SK-N-SH (cell line): Measurements from ENCODE around the gene HSD11B1L. TPM values are rescaled to one million over a fixed set of nuclear protein-coding genes. Genes with fewer than 3 reads are reported as not detected.

Source experiments
- CTCF ChIA-PET: fragments of 300-600, 350-600 bp; formaldehyde crosslinking; extraction: SDS; loops from one replicate; lab custom pipeline; 2021; lab: Yijun Ruan, JAX
- POLR2A ChIA-PET: fragments of 350-600 bp; sonication (Branson Sonifier 250); formaldehyde crosslinking; extraction: SDS; loops from one replicate; lab custom pipeline; 2020; ENCODE audit warnings: antibody characterized with exemption, inconsistent platforms; lab: Yijun Ruan, JAX
- DNase-seq: peaks from one replicate; pipeline ENCODE4 v3.0.0; 2012
- H2AFZ ChIP-seq: fragments of 200-600 bp; sonication (generic); 2 replicates; pipeline ENCODE4 v1.8.1; 2016; ENCODE audit warnings: antibody characterized with exemption, mild to moderate bottlenecking, low read depth
- H3F3A ChIP-seq: fragments of 200-600 bp; sonication (generic); replicated peaks from 2 replicates; pipeline ENCODE3; 2016; ENCODE audit warnings: antibody characterized with exemption, mild to moderate bottlenecking; ENCODE audit not compliant: insufficient read depth
- H3K27ac ChIP-seq, 2 experiments: fragments of 200-500 bp in 1 of 2; fragments of 200-600 bp in 1 of 2; sonication (Bioruptor generic) in 1 of 2; sonication (generic), shearing (Covaris generic) in 1 of 2; 2 replicates each; pipeline versions ENCODE4 v1.5.1 to v1.6.1; 2014 to 2016; ENCODE audit warnings: low read depth in 2 of 2, inconsistent platforms in 1 of 2, low read length in 1 of 2, mild to moderate bottlenecking in 1 of 2, mixed read lengths in 1 of 2
- H3K27me3 ChIP-seq: fragments of 200-600 bp; sonication (generic), shearing (Covaris generic); 2 replicates; pipeline ENCODE4 v1.6.1; 2016; ENCODE audit warnings: mixed run types; ENCODE audit not compliant: insufficient read depth
- H3K36me3 ChIP-seq, 2 experiments: fragments of 200-500 bp in 1 of 2; fragments of 200-600 bp in 1 of 2; sonication (Bioruptor generic) in 1 of 2; sonication (generic) in 1 of 2; replicated peaks in 1 of 2; 2 replicates each; pipeline versions ENCODE3 to v1.5.1; 2014 to 2016; ENCODE audit warnings: low read length in 1 of 2, mild to moderate bottlenecking in 1 of 2; ENCODE audit not compliant: insufficient read depth in 2 of 2, control insufficient read depth in 1 of 2
- H3K4me1 ChIP-seq, 2 experiments: fragments of 200-500 bp in 1 of 2; fragments of 200-600 bp in 1 of 2; sonication (Bioruptor generic) in 1 of 2; sonication (generic), shearing (Covaris generic) in 1 of 2; 2 replicates each; pipeline versions ENCODE4 v1.5.1 to v1.6.1; 2014 to 2016; ENCODE audit warnings: low read depth in 1 of 2, low read length in 1 of 2, mixed run types in 1 of 2; ENCODE audit not compliant: insufficient read depth in 2 of 2, control insufficient read depth in 1 of 2
- H3K4me2 ChIP-seq: fragments of 200-600 bp; sonication (generic), shearing (Covaris generic); 2 replicates; pipeline ENCODE4 v1.6.1; 2017; ENCODE audit warnings: mixed run types
- H3K4me3 ChIP-seq, 2 experiments: fragments of 200-500 bp in 1 of 2; fragments of 200-600 bp in 1 of 2; sonication (Bioruptor generic) in 1 of 2; sonication (generic), shearing (Covaris generic) in 1 of 2; 2 replicates each; pipeline versions ENCODE4 v1.5.1 to v1.8.1; 2014 to 2016; ENCODE audit warnings: low read depth in 2 of 2, inconsistent platforms in 1 of 2, low read length in 1 of 2, mild to moderate bottlenecking in 1 of 2, mixed read lengths in 1 of 2, moderate library complexity in 1 of 2
- H3K79me2 ChIP-seq: fragments of 200-600 bp; sonication (generic); 2 replicates; pipeline ENCODE4 v1.8.1; 2017; ENCODE audit warnings: mild to moderate bottlenecking; ENCODE audit not compliant: insufficient read depth
- H3K9ac ChIP-seq: fragments of 200-600 bp; sonication (generic); 2 replicates; pipeline ENCODE4 v1.6.1; 2017; ENCODE audit warnings: mixed run types
- H3K9me2 ChIP-seq: fragments of 200-600 bp; sonication (generic); 2 replicates; pipeline ENCODE4 v1.6.1; 2017; ENCODE audit warnings: mixed run types
- H3K9me3 ChIP-seq: fragments of 200-600 bp; sonication (generic); 2 replicates; pipeline ENCODE4 v1.6.1; 2017; ENCODE audit warnings: mixed run types, mild to moderate bottlenecking, moderate library complexity
- H4K20me1 ChIP-seq: fragments of 200-600 bp; sonication (generic); 2 replicates; pipeline ENCODE4 v1.6.1; 2017; ENCODE audit warnings: mild to moderate bottlenecking, mixed run types; ENCODE audit not compliant: insufficient read depth
- CHD2 ChIP-seq: fragments of 150-350 bp; IDR thresholded peaks from 2 replicates; pipeline ENCODE4 v1.6.1; 2018; ENCODE audit warnings: low read length; ENCODE audit not compliant: partially characterized antibody
- ELF1 ChIP-seq: IDR thresholded peaks from 2 replicates; pipeline ENCODE4 v1.4.0; 2012
- EZH2phosphoT487 ChIP-seq: fragments of 200-600 bp; sonication (generic); IDR thresholded peaks from 2 replicates; pipeline ENCODE4 v1.6.1; 2017; ENCODE audit warnings: low read depth, mixed run types, mild to moderate bottlenecking, antibody characterized with exemption, moderate library complexity, borderline replicate concordance
- FOSL2 ChIP-seq: IDR thresholded peaks from 2 replicates; pipeline ENCODE4 v1.4.0; 2012; ENCODE audit warnings: low read depth, mild to moderate bottlenecking, moderate library complexity, borderline replicate concordance
- GABPA ChIP-seq: IDR thresholded peaks from 2 replicates; pipeline ENCODE4 v1.4.0; 2012; ENCODE audit warnings: low read depth, mild to moderate bottlenecking
- MEF2A ChIP-seq: IDR thresholded peaks from 2 replicates; pipeline ENCODE4 v1.4.0; 2012; ENCODE audit warnings: low read depth, borderline replicate concordance
- MXI1 ChIP-seq: IDR thresholded peaks from 2 replicates; pipeline ENCODE4 v1.6.1; 2012; ENCODE audit warnings: mild to moderate bottlenecking, low read depth, low read length, improper control_type of control experiment
- NFIC ChIP-seq: IDR thresholded peaks from 2 replicates; pipeline ENCODE4 v1.4.0; 2012; ENCODE audit warnings: borderline replicate concordance
- NRF1 ChIP-seq: IDR thresholded peaks from 2 replicates; pipeline ENCODE4 v1.6.1; 2012; ENCODE audit warnings: low read depth, mild to moderate bottlenecking, low read length
- POLR2AphosphoS5 ChIP-seq: IDR thresholded peaks from 2 replicates; pipeline ENCODE4 v1.6.1; 2012; ENCODE audit warnings: low read depth, low read length
- RAD21 ChIP-seq: IDR thresholded peaks from 2 replicates; pipeline ENCODE4 v1.6.1; 2012; ENCODE audit warnings: mild to moderate bottlenecking, low read length
- SIN3A ChIP-seq: IDR thresholded peaks from 2 replicates; pipeline ENCODE4 v1.6.1; 2012; ENCODE audit warnings: low read depth, mild to moderate bottlenecking, low read length, moderate library complexity, borderline replicate concordance
- TAF1 ChIP-seq: IDR thresholded peaks from 2 replicates; pipeline ENCODE4 v1.6.1; 2012; ENCODE audit warnings: low read depth, mild to moderate bottlenecking, low read length, moderate library complexity, borderline replicate concordance
- TCF12 ChIP-seq: IDR thresholded peaks from 2 replicates; pipeline ENCODE4 v1.4.0; 2012
- YY1 ChIP-seq: IDR thresholded peaks from 2 replicates; pipeline ENCODE4 v1.4.0; 2012; ENCODE audit warnings: low read depth, mild to moderate bottlenecking
- WGBS: methylation state at CpG from one replicate; pipeline ENCODE4 v1.1.6; 2017; ENCODE audit warnings: low lambda C conversion rate; 5-methylcytosine and 5-hydroxymethylcytosine counted together
- polyA plus RNA-seq, 3 experiments: library from polyadenylated mRNA; depleted of rRNA; stranded (reverse); fragments of >200 nt; gene quantifications; 2 replicates each; pipeline ENCODE4 v1.2.3, GENCODE V29; 2012
- TF ChIP-seq, protein P1 (sequence below): IDR thresholded peaks from 2 replicates; pipeline ENCODE4 v1.6.1; 2012; ENCODE audit warnings: mild to moderate bottlenecking, low read depth, low read length, moderate library complexity
- TF ChIP-seq, protein P2 (sequence below): IDR thresholded peaks from 2 replicates; pipeline ENCODE4 v1.4.0; 2012; ENCODE audit warnings: low read depth
- TF ChIP-seq, protein P3 (sequence below): fragments of 150-350 bp; IDR thresholded peaks from 2 replicates; pipeline ENCODE4 v1.6.1; 2016; ENCODE audit warnings: mild to moderate bottlenecking, low read depth, low read length
- TF ChIP-seq, protein P4 (sequence below): fragments of 150-350 bp; IDR thresholded peaks from 2 replicates; pipeline ENCODE4 v1.6.1; 2017; ENCODE audit warnings: antibody characterized with exemption, low read length, low read depth, borderline replicate concordance
- TF ChIP-seq, protein P5 (sequence below): fragments of 200-600 bp; sonication (generic); IDR thresholded peaks from 2 replicates; pipeline ENCODE4 v1.6.1; 2017; ENCODE audit warnings: antibody characterized with exemption, mild to moderate bottlenecking, moderate library complexity
- TF ChIP-seq, protein P6 (sequence below): IDR thresholded peaks from 2 replicates; pipeline ENCODE4 v1.4.0; 2012; ENCODE audit warnings: low read depth, borderline replicate concordance

Gene HSD11B1L
- polyA plus RNA-seq, 1 of the 3 experiments (the other 2 are of a cell fraction), result 53.3 TPM

DNA sequence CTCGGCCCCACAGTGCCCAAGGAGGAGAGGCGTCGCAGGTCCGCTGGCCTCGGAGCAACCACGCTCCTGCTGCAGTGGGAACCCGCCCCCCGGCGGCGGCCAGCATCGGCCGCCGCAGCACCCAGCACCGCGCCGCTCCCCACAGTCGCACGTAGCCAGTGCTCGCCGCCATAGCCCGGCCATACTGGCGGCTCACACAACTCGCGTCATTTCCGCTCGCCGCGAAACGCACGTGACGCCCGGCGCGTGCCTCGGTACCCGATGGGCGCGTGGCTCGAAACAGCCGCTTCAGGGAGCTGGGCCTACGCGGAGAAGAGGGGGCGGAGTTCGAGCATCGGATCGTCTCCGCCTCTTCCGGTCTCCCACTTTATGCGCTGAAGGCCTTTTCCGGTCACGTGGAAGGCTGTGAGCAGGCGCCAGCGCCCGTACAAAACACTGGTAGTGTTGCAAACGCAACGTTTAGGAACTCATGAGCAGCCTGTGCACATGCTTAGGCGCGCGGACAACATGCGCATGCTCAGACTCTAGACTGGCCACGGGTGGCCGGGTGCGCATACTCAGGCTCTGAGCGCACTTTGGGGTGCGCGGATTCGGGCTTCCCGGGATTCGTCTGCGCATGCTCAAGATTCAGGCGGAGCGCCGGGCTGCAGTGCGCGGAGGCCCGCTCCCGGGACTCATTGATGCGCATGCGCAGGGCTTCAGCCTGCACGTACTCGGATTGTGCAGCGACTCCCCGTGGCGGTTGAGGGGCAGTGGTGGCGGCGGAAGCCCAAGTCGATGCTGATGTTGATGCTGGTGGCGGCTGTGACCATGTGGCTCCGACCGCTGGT is 39.3 kb downstream of the HSD11B1L start, which contains the start of the genes CATSPERD and LONP1:
Gene CATSPERD, plus strand, starts transcription at position 677 of the 830 bp plus-strand sequence. Its CDS starts 101 bp downstream, at position 778.
Gene LONP1, minus strand, starts transcription at position 186 of the 830 bp plus-strand sequence. Its CDS starts 14 bp downstream, at position 172.
- Histone ChIP-seq H3K4me3 (peak within 1 kb of the TSS; percentile 84 to 95), H3K9ac (peak within 1 kb of the TSS; percentile 96), H3K4me1 (peaks cover 10 to 13% of the 10 kb centered on the region in 2 experiments; a peak in 3 of 4 replicates), H3K9me2 (no peaks in the 10 kb centered on the region), H4K20me1 (peaks cover 18% of the 10 kb centered on the region), H3K36me3 (peaks cover 0 to 5% of the 10 kb centered on the region in 2 experiments), H3K4me2 (peak within 1 kb of the TSS; percentile 100), H3K27me3 (no peaks in the 10 kb centered on the region; the same call in 1 of the 2 replicates), H3K9me3 (no peaks in the 10 kb centered on the region), H2AFZ (peak within 1 kb of the TSS; percentile 84), H3K27ac (peak within 1 kb of the TSS; percentile 90 to 97), H3F3A (peaks cover 16% of the 10 kb centered on the region), H3K79me2 (peaks cover 46% of the 10 kb centered on the region)
- POLR2A ChIA-PET, result interaction anchor here (0.6 to 1.7 kb wide), 10 partner anchors 9 to 97 kb away, joined by 3 to 10 read pairs (median 4); partner anchors contain the start of genes DUS3L, RPL36 and SAFB
- CTCF ChIA-PET, result interaction anchor here (0.7 to 4.1 kb wide), 13 partner anchors 11 to 100 kb away, joined by 3 to 31 read pairs (median 4); partner anchors contain the start of gene RPL36
- WGBS, result 0% methylated on average over 4 of the region's 90 CpGs
- peak; percentile 99 for DNase-seq
- TF ChIP-seq, protein P1, sequence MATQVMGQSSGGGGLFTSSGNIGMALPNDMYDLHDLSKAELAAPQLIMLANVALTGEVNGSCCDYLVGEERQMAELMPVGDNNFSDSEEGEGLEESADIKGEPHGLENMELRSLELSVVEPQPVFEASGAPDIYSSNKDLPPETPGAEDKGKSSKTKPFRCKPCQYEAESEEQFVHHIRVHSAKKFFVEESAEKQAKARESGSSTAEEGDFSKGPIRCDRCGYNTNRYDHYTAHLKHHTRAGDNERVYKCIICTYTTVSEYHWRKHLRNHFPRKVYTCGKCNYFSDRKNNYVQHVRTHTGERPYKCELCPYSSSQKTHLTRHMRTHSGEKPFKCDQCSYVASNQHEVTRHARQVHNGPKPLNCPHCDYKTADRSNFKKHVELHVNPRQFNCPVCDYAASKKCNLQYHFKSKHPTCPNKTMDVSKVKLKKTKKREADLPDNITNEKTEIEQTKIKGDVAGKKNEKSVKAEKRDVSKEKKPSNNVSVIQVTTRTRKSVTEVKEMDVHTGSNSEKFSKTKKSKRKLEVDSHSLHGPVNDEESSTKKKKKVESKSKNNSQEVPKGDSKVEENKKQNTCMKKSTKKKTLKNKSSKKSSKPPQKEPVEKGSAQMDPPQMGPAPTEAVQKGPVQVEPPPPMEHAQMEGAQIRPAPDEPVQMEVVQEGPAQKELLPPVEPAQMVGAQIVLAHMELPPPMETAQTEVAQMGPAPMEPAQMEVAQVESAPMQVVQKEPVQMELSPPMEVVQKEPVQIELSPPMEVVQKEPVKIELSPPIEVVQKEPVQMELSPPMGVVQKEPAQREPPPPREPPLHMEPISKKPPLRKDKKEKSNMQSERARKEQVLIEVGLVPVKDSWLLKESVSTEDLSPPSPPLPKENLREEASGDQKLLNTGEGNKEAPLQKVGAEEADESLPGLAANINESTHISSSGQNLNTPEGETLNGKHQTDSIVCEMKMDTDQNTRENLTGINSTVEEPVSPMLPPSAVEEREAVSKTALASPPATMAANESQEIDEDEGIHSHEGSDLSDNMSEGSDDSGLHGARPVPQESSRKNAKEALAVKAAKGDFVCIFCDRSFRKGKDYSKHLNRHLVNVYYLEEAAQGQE, result peak; percentile 25; the same call in 1 of the 2 replicates
- peak; percentile 41 for TF ChIP-seq RAD21
- peak; percentile 99 for TF ChIP-seq NRF1
- TF ChIP-seq, protein P2, sequence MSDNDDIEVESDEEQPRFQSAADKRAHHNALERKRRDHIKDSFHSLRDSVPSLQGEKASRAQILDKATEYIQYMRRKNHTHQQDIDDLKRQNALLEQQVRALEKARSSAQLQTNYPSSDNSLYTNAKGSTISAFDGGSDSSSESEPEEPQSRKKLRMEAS, result peak; percentile 99
- TF ChIP-seq SIN3A, result peak; percentile 96
- TF ChIP-seq, protein P3, sequence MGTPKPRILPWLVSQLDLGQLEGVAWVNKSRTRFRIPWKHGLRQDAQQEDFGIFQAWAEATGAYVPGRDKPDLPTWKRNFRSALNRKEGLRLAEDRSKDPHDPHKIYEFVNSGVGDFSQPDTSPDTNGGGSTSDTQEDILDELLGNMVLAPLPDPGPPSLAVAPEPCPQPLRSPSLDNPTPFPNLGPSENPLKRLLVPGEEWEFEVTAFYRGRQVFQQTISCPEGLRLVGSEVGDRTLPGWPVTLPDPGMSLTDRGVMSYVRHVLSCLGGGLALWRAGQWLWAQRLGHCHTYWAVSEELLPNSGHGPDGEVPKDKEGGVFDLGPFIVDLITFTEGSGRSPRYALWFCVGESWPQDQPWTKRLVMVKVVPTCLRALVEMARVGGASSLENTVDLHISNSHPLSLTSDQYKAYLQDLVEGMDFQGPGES, result no peak
- no peak for TF ChIP-seq MEF2A
- peak; percentile 76 for TF ChIP-seq ELF1
- peak; percentile 38; the same call in 1 of the 2 replicates for TF ChIP-seq TCF12
- TF ChIP-seq EZH2phosphoT487, result no peak
- peak; percentile 96 for TF ChIP-seq YY1
- TF ChIP-seq, protein P4, sequence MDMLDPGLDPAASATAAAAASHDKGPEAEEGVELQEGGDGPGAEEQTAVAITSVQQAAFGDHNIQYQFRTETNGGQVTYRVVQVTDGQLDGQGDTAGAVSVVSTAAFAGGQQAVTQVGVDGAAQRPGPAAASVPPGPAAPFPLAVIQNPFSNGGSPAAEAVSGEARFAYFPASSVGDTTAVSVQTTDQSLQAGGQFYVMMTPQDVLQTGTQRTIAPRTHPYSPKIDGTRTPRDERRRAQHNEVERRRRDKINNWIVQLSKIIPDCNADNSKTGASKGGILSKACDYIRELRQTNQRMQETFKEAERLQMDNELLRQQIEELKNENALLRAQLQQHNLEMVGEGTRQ, result peak; percentile 92
- TF ChIP-seq, protein P5, sequence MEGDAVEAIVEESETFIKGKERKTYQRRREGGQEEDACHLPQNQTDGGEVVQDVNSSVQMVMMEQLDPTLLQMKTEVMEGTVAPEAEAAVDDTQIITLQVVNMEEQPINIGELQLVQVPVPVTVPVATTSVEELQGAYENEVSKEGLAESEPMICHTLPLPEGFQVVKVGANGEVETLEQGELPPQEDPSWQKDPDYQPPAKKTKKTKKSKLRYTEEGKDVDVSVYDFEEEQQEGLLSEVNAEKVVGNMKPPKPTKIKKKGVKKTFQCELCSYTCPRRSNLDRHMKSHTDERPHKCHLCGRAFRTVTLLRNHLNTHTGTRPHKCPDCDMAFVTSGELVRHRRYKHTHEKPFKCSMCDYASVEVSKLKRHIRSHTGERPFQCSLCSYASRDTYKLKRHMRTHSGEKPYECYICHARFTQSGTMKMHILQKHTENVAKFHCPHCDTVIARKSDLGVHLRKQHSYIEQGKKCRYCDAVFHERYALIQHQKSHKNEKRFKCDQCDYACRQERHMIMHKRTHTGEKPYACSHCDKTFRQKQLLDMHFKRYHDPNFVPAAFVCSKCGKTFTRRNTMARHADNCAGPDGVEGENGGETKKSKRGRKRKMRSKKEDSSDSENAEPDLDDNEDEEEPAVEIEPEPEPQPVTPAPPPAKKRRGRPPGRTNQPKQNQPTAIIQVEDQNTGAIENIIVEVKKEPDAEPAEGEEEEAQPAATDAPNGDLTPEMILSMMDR, result peak; percentile 84
- TF ChIP-seq, protein P6, sequence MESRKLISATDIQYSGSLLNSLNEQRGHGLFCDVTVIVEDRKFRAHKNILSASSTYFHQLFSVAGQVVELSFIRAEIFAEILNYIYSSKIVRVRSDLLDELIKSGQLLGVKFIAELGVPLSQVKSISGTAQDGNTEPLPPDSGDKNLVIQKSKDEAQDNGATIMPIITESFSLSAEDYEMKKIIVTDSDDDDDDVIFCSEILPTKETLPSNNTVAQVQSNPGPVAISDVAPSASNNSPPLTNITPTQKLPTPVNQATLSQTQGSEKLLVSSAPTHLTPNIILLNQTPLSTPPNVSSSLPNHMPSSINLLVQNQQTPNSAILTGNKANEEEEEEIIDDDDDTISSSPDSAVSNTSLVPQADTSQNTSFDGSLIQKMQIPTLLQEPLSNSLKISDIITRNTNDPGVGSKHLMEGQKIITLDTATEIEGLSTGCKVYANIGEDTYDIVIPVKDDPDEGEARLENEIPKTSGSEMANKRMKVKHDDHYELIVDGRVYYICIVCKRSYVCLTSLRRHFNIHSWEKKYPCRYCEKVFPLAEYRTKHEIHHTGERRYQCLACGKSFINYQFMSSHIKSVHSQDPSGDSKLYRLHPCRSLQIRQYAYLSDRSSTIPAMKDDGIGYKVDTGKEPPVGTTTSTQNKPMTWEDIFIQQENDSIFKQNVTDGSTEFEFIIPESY, result peak; percentile 47; the same call in 1 of the 2 replicates
- peak; percentile 99 for TF ChIP-seq MXI1
- peak; percentile 87 for TF ChIP-seq POLR2AphosphoS5
- peak; percentile 72 for TF ChIP-seq CHD2
- TF ChIP-seq GABPA, result peak; percentile 88
- TF ChIP-seq TAF1, result peak; percentile 92
- no peak; the same call in 1 of the 2 replicates for TF ChIP-seq NFIC
- no peak for TF ChIP-seq FOSL2
